ENCODE results near the gene KCNQ1.

KCNQ1 gene

DNA sequence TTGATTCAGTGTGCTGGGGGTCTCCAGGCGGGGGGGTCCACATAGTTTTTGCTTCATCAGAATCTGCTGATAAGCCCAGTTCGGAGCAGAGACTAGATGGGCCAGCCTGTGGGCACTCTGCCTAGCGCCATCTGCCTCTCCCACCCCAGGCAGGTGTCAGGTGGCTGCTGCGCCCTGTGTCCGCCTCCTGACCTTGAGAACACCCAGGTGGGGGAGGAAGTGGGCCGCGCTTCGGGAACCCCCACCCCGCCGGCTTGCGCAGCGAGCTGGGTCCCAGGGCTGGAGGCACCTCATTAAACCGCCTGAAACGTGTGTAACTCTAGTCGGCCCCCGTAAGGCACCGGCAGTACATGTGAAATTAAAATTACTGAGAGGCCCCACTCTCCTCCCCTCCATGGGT lies 113.6 kb downstream of the KCNQ1 start:
- intact Hi-C loops (cut with micrococcal nuclease), result no loop called here
- no peaks in the 10 kb centered on the region for H3K27me3 Mint-ChIP-seq

DNA sequence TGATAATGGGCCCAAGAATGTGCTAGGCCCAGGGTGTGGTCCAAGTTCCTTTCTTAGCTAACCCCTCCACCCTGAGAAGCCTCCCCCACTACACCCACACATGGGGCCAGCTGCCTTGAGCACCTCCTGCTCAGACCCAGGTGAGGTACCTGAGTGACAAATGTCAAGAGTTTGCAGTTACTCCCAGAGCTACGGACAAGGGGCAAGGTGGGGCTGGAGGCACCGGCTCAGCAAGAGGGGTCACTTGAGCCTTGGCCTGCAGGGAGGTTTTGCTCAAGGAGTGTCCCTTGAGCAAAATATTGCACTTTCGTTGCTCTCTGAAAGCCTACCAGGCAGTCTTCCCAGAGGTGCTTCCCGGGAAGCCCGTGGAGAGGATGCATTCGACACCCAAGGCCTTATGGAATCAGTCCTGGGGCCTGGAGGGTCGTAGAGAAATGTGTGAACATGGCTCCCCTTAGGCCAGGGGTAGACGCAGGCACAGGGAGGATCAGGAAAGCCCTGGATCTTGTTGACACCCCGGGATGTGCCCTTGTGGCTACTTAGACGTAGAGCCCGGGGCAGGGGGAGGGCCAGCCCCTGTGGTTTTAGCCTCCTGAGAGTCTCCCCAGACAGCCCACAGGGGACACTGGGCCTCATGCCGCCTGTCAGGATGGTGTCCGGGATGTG lies 114.2 kb downstream of the KCNQ1 start:
- Mint-ChIP-seq H3K9me3 (peaks cover 6% of the 10 kb centered on the region), H3K36me3 (ENCODE audit: low read depth) (peaks cover 15% of the 10 kb centered on the region), H3K27me3 (no peaks in the 10 kb centered on the region), H3K4me1 (ENCODE audit: low read depth) (peaks cover 54% of the 10 kb centered on the region), H3K27ac (peak overlapping the region; percentile 64), H3K4me3 (no peak overlapping the region)
- intact Hi-C loops (cut with micrococcal nuclease), result no loop called here

More for the DNA sequence above, 113.6 kb downstream of the KCNQ1 start:
- Mint-ChIP-seq H3K4me3 (no peak overlapping the region), H3K27ac (no peak overlapping the region), H3K9me3 (peaks cover 6% of the 10 kb centered on the region), H3K36me3 (ENCODE audit: low read depth) (peaks cover 11% of the 10 kb centered on the region), H3K4me1 (ENCODE audit: low read depth) (peaks cover 50% of the 10 kb centered on the region)

DNA sequence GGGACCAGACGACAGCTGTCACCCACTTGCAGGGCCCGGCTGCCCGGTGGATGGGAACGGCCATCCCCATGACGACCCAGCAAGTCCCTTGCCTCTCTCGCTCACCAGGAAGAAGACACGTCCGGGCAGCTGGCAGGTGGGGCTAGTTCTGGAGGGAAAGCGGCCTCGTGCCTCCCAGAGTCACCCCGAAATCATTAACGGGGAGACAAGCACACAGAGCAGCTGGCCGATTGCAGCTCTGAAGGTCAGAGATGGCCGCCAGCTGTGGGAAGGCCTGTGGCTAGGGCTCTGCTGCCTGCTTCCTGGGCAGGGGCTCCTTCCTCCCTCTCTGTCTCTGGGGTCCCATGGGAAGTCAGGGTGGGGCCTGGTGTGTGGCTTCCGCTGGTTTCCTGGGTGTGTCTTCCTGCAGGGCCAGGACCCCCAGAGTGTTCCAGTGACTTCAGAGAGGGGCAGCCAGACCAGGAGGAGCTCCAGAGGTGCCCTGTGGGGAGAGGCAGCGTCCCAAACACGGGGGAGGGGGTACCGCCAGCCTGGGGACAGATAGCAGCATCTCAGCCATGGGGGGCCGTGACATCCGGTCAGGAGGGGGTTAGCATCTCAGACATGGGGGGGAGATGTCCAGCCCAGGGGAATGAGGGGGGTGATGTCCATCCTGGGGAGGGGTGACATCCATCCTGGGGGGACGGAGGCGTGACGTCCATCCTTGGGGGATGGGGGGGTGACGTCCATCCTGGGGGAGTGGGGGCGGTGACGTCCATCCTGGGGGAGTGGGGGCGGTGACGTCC lies 114.9 kb downstream of the KCNQ1 start:
- Mint-ChIP-seq H3K4me3 (no peak overlapping the region), H3K9me3 (peaks cover 6% of the 10 kb centered on the region), H3K27me3 (no peaks in the 10 kb centered on the region), H3K4me1 (ENCODE audit: low read depth) (peaks cover 59% of the 10 kb centered on the region), H3K36me3 (ENCODE audit: low read depth) (peaks cover 13% of the 10 kb centered on the region), H3K27ac (peak overlapping the region; percentile 64)
- intact Hi-C loops (cut with micrococcal nuclease), result no loop called here

DNA sequence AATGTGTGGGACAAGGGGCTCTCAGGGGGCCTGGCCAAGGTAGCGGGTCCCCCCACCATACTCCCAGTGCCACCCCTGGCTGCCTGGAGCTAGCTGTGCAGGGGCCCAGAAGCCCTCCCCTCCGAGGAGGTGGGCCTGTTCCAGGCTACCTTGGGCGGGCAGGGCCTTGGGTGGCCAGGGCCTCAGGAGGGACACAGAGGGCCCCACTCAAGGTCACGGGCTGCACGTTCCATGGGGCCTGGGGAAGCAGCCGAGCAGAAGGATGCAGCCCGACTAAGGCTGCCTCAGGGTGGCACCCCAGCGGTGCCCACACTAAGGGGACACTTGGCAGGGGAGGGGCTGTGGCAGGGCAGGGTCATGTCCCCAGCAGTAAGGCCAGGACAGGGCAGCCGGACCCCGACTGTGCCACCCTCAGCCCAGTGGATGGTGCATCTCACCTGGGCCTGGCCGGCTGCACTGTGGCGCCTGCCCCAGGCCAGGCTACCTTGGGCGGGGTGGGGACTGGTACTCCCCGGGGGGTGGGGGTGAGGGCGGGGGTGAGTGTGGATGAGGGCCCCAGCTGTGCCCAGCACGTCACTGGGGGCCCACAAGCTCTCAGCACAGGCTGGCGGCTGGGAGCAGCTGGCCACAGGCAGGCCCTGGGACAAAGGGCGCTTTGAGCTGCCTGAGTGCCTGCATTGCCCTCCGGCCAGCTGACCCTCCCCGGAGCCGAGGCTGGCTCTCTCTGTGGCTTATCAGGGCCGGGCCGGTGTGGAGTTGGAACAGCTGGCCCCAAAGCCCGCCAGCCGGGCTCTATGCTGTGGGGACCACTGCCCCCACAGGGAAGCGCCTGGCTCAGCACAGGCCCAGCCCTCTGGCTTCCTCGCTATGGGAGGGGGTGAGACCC lies 117.1 kb downstream of the KCNQ1 start:
- H3K36me3 Mint-ChIP-seq (ENCODE audit: low read depth), result peaks cover 17% of the 10 kb centered on the region
- H3K4me1 Mint-ChIP-seq (ENCODE audit: low read depth), result peaks cover 73% of the 10 kb centered on the region
- peaks cover 6% of the 10 kb centered on the region for H3K9me3 Mint-ChIP-seq
- no peak overlapping the region for H3K4me3 Mint-ChIP-seq
- intact Hi-C loops (cut with micrococcal nuclease), result no loop called here
- H3K27ac Mint-ChIP-seq, result peak overlapping the region; percentile 74
- H3K27me3 Mint-ChIP-seq, result no peaks in the 10 kb centered on the region

DNA sequence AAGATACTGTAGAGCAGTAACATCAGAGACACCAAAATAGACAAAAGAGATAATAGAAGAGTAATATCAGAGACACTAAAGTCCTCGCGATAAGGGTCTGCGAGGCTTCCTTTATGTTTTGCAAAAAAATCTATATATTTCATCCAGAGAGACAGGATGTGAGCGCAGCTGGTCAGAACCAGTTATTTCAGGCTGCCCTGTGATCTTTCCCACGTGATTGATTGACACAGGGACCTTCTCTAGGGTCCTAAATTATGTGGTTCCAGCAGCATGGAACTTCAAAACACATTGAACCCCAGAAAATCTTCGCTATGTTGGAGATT lies 118.0 kb downstream of the KCNQ1 start:
- H3K36me3 Mint-ChIP-seq (ENCODE audit: low read depth), result peaks cover 12% of the 10 kb centered on the region
- no peak overlapping the region for H3K4me3 Mint-ChIP-seq
- H3K4me1 Mint-ChIP-seq (ENCODE audit: low read depth), result peaks cover 70% of the 10 kb centered on the region
- H3K27me3 Mint-ChIP-seq, result no peaks in the 10 kb centered on the region
- H3K27ac Mint-ChIP-seq, result no peak overlapping the region
- intact Hi-C loops (cut with micrococcal nuclease), result no loop called here
- no peaks in the 10 kb centered on the region for H3K9me3 Mint-ChIP-seq

DNA sequence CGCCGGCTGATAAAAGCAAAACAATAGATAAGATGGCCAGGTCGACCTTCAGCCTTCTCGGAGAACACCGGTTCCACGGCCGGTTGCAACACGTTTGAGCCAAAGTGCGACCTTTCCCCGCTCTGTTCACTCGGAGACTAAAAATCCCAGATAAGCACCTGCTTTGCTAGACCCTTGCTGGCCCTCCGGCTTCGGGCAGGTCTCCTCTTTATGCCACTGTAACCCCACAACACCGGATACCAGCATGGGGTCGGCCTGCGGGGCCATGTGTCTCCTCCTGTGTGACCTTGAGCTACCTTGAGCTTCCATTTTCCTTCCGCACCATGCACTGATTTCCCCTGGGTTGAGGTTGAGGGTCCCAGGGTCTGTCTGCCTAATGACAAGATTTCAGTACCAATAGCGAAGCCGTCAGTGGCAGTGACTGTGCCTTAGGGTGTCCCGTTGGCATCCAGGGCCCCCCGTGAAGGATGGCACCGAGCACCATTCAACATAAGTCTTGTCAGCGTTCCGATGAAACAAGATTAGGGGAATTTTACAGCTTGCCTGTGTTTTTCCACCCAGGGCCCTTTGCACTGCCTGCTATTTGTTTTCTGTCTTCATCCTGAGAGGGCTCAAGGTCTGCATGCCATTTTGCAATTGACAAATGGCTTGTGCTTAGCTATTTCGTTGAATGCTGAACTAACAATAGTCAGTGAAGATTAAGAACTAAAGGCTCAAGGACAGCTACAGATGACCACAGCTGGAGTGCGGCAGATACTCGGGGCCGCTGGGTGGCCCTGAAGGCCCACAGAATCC lies 118.6 kb downstream of the KCNQ1 start:
- intact Hi-C loops (cut with micrococcal nuclease), result no loop called here
- Mint-ChIP-seq H3K9me3 (no peaks in the 10 kb centered on the region), H3K27ac (no peak overlapping the region), H3K36me3 (ENCODE audit: low read depth) (peaks cover 12% of the 10 kb centered on the region), H3K4me3 (no peak overlapping the region), H3K4me1 (ENCODE audit: low read depth) (peaks cover 68% of the 10 kb centered on the region), H3K27me3 (no peaks in the 10 kb centered on the region)

DNA sequence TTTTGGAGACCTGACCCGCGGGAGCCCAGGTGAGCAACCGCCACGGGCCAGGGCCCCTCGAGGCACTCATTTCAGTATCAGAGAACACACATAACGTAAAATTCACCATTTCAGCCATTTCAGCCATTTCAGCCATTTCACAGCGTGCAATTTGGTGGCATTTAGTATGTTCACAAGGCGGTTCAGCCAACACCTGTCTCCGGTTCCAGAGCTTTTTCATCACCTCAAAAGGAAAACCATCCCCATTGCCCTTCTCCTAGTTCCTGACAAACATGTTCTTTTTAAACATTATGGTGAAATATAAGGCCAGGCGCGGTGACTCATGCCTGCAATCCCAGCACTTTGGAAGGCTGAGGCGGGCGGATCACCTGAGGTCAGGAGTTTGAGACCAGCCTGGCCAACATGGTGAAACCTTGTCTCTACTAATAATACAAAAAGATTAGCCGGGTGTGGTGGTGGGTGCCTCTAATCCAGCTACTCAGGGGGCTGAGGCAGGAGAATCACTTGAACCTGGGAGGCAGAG lies 119.3 kb downstream of the KCNQ1 start:
- no peaks in the 10 kb centered on the region for H3K9me3 Mint-ChIP-seq
- peaks cover 61% of the 10 kb centered on the region for H3K4me1 Mint-ChIP-seq (ENCODE audit: low read depth)
- peaks cover 19% of the 10 kb centered on the region for H3K36me3 Mint-ChIP-seq (ENCODE audit: low read depth)
- intact Hi-C loops (cut with micrococcal nuclease), result no loop called here
- no peak overlapping the region for H3K4me3 Mint-ChIP-seq
- H3K27ac Mint-ChIP-seq, result peak overlapping the region; percentile 82
- H3K27me3 Mint-ChIP-seq, result no peaks in the 10 kb centered on the region

DNA sequence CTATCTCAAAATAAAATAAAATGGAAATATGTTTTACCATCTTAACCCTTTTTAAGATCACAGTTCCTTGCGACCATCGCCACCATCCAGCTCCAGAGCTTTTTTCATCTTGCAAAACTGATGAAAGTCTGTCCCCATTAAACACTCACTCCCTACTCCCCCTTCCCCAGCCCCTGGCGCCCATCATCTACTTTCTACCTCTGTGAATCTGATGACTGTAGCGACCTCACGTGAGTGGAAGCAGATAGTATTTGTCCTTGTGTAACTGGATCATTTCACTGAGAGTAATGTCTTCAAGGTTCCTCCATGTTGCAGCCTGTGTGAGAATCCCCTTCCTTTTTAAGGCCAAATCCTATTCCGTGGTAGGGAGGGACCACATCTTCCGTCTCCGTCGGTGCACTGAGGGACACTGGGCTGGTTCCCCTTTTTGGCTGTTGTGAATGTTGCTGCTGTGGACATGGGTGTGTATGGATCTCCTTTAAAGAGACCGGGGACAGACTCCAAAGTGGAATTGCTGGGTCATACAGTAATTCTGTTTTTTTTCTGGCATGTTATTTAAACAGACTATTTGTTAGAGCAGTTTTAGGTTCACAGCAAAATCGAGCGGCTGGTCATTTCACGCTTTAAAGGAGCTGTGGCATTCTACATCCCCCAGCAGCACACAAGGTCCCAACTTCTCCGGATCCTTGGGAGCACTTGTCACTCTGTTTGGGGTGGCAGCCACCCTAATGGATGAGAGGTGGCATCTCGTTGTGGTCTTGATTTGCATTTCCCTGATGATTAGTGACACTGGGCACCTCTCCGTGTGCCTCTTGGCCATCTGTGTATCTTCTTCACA lies 120.0 kb downstream of the KCNQ1 start:
- no peaks in the 10 kb centered on the region for H3K9me3 Mint-ChIP-seq
- intact Hi-C loops (cut with micrococcal nuclease), result no loop called here
- peak overlapping the region; percentile 82 for H3K27ac Mint-ChIP-seq
- peaks cover 54% of the 10 kb centered on the region for H3K4me1 Mint-ChIP-seq (ENCODE audit: low read depth)
- H3K36me3 Mint-ChIP-seq (ENCODE audit: low read depth), result peaks cover 23% of the 10 kb centered on the region
- H3K27me3 Mint-ChIP-seq, result no peaks in the 10 kb centered on the region
- H3K4me3 Mint-ChIP-seq, result no peak overlapping the region

DNA sequence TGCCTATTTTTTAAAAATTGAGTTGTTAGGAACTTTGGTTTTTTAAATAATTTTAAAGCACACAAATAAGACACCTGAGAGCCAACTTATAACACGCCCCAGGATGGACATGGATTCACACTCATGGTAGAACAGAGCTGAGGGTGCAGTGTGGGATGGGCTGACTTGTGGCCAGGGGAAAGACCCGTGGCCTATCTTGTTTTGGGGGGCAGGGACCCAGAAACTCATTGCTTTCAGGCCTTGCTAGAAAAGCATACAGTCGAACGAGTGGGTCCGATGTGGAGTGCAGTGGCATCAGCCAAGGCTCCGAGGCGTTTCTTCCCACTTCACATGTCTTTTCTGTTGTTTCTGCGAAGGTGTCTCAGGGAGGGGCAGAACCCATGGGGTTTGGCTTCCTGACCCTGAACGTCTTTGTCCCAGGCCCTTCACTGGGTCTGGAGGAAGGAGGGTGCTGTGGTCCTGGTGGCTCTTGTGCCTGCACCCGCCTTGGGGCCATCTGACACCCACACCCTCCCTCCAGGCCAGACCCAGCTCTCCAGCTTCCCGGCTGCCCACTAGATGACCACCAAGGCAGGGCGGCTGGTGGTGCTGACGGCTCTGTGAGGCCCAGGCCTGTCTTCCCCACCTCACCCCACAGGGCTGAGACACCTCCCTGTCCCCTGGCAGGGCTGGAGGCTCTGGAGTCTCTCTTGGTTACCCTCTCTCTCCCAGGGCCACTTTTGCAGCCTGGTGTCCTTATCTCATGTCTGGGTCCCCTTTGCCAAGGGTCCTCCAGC lies 120.8 kb downstream of the KCNQ1 start:
- intact Hi-C loops (cut with micrococcal nuclease), result no loop called here
- no peaks in the 10 kb centered on the region for H3K9me3 Mint-ChIP-seq

DNA sequence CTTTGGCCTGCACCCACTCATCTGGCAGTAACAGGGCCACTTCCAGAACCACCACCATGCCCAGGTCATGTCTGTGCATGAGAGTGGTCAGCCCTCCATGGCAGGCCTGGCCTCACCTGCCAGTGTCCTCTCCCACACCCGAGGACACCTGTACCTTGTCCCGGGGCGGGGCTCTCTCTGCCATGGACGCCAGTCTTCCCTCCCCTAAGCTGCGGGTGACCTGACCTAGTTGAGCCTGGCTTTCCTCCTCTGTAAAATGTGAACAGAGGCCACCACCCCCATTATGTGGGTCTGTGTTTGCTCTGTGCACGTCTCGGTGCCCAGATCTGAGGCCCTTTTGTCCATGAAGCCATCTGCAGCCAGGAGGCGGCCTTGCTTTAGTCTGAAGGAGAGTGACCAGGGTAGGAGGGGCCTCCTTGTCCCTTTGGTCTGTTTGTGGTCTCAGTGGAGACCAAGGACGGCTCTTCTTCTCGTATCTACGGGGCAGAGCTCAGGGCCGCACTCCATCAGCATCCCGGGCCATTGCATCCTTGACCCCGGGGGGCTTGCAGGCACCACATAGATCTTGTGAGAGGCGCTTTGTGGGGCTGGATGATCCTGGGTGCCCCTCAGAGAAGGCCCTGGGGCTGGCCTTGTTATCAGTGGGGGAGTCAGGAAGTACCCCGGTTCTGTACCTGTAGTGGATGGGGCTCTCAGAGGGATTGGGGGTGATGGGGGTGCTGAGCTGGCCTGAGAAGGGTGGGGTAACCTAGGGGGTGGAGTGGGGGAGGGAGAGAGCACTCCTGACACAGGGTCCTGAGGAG lies 121.6 kb downstream of the KCNQ1 start:
- peaks cover 36% of the 10 kb centered on the region for H3K36me3 Mint-ChIP-seq (ENCODE audit: low read depth)
- no peaks in the 10 kb centered on the region for H3K27me3 Mint-ChIP-seq
- H3K9me3 Mint-ChIP-seq, result no peaks in the 10 kb centered on the region
- intact Hi-C loops (cut with micrococcal nuclease), result no loop called here
- peak overlapping the region; percentile 82 for H3K27ac Mint-ChIP-seq
- H3K4me1 Mint-ChIP-seq (ENCODE audit: low read depth), result peaks cover 40% of the 10 kb centered on the region
- H3K4me3 Mint-ChIP-seq, result no peak overlapping the region

More for the DNA sequence above, 120.8 kb downstream of the KCNQ1 start:
- peak overlapping the region; percentile 82 for H3K27ac Mint-ChIP-seq
- no peaks in the 10 kb centered on the region for H3K27me3 Mint-ChIP-seq
- peaks cover 48% of the 10 kb centered on the region for H3K4me1 Mint-ChIP-seq (ENCODE audit: low read depth)
- H3K36me3 Mint-ChIP-seq (ENCODE audit: low read depth), result peaks cover 28% of the 10 kb centered on the region
- H3K4me3 Mint-ChIP-seq, result no peak overlapping the region

DNA sequence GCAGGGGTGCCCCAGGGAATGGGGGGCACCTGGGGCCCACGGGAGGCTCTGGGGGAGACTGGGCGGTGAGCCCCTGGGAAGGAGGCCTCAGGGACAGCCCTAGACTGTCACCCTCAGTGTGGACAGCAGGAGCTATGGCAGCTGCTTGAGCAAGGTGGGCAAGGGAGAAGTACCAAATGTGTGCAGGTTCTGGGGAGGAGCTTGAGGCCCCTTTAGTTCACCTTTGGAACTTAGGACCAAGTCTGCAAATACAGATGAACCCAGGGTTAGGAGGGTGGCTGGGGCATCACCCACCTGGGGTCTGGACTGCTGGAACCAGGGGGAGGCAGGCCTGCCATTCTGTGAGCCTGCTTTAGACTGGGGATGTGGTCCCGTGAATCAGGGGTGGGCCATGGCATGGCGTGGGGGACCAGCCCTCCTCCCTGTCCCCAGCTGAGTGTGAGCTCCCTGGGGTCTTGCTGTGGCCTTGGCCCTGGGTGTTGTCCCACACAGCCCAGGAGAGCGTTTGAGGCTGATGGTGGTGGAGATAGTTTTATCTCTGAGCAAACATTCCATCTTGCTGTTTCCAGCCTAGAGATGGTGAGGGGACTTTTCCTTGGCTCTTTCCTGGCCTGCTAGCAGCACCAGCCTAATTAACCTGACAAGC lies 122.3 kb downstream of the KCNQ1 start:
- no peaks in the 10 kb centered on the region for H3K9me3 Mint-ChIP-seq
- peak overlapping the region; percentile 82 for H3K27ac Mint-ChIP-seq
- no peak overlapping the region for H3K4me3 Mint-ChIP-seq
- peaks cover 43% of the 10 kb centered on the region for H3K36me3 Mint-ChIP-seq (ENCODE audit: low read depth)
- H3K4me1 Mint-ChIP-seq (ENCODE audit: low read depth), result peaks cover 37% of the 10 kb centered on the region
- H3K27me3 Mint-ChIP-seq, result no peaks in the 10 kb centered on the region
- intact Hi-C loops (cut with micrococcal nuclease), result no loop called here
